HG02763 (cell line): ENCODE data around the gene VCL.
"Not testable (repeated sequence)": the region's sequence is repeated elsewhere in the genome, so short reads cannot be mapped to it uniquely, and the experiment has no call there.

Experiments used
- ATAC-seq: cut with Tn5 transposase; IDR thresholded peaks from one replicate; pipeline ENCODE4 v1.9.1; 2021; ENCODE audit warnings: mild to moderate bottlenecking, moderate library complexity; ENCODE audit not compliant: unreplicated experiment

VCL gene

DNA sequence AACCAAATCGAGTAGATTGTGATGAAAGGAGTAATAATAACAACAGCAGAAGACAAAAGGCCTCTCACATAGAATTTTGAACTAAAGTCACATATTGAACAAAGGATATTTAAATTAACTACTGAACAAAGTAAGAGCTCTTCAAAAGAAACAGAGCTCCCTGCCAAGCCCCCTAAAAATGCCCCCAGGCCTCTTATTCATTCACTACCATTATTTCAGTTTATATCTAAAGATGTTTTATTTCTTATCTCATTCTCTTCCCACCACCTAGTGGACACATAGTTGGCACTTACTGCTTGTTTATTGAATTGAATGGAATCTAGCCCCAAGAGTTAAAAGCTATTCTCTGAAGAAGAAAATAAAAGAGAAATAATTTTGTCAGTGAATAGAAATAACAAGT, 37.4 kb downstream of the VCL start:
- ATAC-seq, result no peak

DNA sequence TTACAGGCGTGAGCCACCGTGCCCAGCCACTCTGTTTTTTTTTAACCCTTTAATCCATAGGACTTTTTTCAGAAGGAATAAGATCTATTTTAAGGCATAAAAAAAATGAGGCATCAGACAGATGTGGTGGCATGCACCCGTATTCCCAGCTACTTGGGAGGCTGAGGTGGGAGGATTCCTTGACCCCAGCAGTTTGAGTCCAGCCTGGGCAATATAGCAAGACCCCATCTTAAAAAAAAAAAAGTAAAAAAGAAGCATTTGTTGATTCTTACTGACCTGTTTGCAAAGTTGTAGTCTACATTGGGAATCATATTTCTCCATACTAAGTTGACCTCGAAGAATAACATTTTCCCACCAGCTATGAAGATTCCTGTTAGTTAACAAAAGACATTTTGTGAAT, 38.6 kb downstream of the VCL start:
- ATAC-seq, result no peak

DNA sequence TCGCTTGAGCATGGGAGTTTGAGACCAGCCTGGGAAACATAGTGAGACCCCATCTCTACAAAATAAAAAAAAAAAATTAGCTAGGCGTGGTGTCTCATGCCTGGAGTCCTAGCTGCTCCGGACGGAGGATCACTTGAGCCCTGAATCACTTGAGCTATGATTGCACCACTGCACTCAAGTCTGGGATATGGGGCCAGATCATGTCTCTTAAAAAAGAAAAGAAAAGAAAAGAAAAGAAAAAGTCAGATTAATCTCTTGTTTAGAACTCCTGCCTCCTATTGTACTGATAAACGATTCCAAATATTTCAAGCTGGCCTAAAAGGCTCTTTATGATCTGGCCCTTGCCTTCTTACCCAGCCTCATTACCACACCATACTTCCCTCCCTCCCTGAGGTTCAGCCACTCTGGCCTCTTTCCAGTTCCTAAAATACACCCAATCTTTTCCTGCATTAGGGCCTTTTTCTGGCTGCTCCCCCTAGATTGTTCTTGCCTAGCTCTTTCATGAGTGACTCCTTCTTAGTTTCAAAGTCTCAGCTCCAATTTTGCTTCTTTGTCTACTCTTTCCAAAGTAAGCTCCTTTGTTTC, 41.7 kb downstream of the VCL start:
- no peak for ATAC-seq

DNA sequence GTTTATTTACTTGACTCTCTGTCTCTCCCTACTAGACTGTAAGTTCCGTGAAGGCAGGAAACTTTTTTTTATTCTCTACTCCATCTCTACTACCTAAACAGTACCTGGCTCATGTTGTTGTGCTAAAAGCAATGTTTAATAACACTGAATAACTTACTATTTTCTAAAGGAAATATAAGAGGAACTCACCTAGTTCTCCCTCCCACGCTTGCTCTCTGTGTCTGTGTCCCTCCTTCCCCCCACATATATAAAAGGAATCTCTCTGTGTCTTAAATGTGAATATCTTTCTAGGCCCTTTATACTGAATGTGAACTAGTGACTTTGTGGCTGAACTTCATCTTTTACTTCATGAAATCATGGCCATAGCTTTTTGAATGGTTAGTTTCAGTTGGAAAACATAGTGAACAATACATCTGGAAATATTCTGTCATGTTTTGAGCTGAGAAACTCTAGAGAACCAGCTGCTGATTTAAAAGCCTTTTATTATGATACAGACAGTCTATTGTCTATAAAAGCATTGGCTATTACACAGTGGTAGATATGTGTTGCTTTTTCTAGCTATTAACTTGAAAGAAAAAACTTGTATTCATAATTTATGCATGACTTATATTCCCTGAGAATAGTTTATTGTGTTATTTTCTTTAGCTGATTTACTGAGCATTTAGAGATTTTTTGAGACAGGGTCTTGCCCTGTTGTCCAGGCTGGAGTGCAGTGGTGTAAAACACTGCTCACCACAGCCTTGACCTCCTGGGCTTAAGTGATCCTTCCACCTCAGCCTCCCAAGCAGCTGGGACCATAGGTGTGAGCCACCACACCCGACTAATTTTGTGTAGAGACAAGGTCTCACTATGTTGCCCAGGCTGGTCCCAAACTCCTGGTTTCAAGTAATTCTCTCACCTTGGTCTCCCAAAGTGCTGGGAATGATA, 42.5 kb downstream of the VCL start:
- no peak for ATAC-seq

DNA sequence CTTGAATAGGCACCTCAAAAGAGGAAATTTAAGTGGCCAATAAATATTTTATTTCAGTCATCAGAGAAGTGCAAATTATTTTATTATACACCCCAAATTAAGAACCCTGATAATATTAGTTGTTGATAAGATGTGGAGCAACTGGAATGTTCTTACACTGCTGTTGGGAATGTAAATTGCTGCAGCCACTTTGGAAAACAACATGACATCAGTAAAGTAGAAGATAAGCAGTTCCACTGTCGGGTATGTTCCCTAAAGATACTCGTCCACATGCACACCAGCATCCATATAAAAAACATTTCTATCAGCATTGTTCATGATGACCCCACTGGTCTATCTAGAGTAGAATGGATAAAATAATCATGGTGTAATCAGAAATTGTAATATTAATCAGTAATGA, 46.5 kb downstream of the VCL start:
- ATAC-seq, result no peak

DNA sequence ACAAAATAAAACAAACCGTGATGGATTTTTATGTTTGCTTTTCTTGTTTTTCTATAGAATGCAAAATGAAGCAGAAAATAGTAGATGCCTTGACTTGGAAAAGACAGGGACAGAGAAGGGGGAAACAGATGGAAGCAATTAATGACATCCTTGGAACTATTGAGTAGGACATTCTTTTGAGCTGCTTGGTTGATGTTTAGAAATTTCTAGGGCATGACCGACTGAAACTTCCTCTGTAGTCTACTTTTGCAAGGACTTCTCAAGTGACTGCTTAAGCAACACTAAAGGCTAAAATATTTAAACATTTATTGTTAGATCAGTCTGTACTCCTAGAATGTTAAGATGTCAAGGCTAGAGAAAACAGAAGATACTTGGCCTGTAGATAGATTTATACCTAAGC, 49.4 kb downstream of the VCL start:
- no peak for ATAC-seq

DNA sequence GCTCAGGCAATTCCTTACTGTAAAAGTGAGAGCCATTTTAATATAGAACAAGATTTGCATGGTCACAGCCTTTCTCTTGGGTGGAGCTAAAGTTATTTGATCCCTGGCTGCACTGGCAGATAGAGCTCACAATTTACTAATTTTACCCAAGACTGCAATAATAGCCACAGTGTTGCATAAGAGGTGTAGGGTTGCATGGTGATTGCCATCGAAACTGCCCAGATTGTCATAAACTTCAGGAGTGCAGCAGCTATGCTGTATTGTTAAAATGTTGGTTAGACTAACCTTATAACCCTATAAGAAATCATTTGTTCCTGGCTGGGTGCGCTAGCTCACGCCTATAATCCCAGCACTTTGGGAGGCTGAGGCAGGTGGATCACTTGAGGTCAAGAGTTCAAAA, 50.0 kb downstream of the VCL start:
- ATAC-seq, result no peak

DNA sequence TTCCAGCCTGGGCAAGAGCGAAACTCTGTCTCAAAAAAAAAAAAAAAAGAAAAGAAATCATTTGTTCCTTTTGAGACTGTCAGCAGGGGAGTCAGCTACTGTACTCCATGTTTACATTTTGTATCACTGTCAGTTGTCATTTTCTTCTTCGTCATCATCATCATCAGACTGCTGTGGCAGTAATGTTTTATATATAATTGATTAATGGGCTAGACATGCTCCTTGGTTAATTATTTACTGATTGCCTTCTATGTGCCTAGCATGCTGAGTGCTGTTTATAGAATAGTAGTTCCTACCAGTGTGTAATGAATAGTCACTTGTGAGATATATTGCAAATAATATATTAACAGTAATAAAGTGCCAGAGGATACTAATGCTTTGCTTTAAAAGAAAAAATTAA, 50.5 kb downstream of the VCL start:
- ATAC-seq, result no peak

DNA sequence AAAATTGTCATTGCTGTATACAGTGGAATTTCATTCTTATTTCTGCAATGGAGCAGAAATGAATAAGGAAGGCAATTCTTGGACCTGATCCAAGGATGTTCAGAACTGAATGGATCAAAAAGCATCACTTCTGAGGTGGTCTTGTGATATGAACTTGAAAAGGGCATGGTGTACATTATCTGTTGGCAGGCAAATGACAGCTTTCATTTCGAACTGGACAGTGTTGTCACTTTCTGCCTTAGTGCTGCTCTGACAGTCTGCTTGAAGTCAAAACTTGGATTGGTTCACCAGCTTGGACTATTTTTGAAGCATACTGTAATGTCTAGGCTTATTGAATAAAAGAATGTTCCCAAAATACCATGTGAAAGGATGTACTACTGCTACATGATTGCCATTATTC, 52.0 kb downstream of the VCL start:
- ATAC-seq, result no peak

DNA sequence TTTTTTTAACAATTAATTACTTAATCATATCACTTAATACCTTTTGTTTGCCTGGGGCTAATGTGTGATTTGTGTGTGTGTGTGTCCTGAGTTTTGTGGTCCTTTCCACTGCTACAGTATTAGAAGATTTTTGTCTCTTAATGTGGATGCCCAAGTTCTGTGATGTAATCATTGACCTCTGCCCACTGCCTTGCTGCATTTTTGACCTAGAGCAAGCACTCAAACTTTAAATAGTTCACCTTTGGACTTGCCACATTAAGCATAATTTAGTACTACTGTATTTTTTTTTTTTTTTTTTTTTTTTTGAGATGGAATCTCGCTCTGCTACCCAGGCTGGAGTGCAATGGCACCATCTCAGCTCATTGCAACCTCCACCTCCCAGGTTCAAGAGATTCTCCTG, 52.7 kb downstream of the VCL start:
- ATAC-seq, result no peak

DNA sequence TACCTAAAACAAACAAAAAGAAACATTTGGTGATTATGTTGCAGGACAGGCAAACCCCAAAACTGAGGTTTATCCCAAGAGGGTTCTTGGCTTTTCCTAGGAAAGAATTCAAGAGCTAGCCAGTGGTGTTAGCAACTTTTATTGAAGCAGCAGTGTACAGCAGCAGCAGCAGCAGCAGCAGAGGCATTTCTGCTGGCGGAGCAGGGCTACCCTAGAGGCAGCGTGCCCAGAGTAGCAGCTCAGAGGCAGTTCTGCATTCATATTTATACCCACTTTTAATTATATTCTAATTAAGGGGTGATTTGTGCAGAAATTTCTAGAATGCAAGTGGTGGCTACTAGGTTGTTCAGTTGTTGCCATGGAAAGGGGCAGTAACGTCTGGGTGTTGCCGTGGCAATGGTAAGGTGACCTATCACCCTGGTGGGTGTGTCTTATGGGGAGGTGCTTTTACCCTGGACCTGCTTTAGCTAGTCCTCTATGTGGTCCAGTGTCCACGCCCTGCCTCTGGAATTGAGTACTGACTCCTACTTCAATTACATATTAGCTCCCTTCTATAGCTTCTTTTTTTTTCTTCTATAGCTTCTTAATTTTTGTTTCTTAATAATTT, 53.9 kb downstream of the VCL start:
- ATAC-seq, result no peak

DNA sequence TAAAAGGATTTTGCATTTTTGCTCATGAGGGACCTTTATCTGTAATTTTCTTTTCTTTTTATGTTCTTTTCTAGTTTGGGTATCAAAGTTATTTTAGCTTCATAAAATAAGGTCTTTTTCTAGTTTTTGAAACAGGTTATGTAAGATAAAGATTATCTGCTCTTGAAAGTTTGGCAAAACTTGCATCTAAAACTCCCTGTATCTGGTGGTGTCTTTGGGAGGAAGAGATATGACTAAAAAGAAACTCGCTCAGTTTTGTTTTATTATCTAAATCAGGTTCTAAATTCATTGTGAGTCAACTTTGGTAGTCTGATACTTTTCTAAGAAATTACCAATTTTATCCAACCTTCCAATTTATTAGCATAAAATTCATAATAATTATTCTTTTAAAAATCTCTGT, 55.1 kb downstream of the VCL start:
- ATAC-seq, result no peak

DNA sequence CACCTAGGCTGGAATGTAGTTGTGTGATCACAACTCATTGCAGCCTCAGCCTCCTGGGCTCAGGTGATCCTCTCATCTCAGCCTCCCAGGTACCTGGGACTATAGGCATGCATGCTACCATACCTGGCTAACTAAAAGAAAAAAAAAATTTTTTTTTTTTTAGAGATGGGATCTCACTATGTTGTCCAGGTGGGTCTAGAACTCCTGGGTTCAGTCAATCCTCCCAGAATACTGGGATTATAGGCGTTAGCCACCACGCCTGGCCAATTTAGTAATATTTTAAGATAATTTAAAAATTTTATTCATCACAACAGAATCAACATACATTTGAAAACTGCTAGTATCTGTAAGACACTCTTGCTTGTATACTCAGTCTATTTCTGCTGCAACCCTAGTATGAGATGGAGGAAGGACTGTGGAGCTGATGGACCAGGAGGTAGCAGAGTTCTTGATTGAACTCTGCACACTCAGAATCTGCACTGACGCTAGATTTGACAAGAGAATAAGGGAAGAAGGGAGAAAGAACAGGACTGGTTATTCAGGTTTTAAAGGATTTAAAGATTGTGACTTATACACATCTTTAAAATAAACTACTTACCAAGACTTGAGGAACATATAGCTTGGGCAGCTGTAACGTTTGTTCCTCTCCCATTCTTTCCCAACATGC, 57.6 kb downstream of the VCL start:
- ATAC-seq, result no peak

DNA sequence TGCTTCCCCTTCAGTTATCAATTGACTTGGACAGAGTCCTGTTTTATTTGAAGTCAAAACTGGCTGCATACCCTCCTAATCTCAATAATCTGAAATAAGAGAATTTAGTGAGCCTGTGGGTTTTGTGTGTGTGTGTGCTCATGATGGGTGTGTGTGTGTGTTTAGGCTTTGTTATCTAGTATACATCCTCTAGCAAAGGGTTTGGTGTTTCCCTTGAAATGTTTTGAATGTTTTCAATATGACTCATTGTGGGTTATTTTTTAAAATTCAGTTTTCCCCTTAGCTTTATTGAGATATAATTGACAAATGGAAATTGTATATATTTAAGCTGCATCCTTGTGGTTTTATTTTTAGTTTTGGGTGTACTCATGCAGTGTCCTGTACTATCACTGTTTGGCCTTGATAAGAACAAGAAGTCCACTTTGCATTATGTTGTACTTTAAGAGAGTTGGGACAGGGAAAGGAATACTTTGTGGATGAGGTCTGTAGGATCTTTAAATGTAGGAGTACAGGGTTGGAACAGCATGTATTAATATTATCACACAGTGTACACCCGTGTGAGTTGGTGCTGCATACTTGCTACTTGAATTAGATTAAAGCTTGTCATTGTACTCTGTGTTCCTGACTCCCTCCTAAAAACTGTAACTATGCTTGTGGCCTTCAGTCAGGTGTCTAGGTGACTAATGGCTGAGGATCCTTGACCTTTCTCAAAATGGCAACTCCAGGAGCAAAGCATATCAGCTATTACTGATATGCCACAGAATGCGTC, 58.3 kb downstream of the VCL start:
- no peak for ATAC-seq

DNA sequence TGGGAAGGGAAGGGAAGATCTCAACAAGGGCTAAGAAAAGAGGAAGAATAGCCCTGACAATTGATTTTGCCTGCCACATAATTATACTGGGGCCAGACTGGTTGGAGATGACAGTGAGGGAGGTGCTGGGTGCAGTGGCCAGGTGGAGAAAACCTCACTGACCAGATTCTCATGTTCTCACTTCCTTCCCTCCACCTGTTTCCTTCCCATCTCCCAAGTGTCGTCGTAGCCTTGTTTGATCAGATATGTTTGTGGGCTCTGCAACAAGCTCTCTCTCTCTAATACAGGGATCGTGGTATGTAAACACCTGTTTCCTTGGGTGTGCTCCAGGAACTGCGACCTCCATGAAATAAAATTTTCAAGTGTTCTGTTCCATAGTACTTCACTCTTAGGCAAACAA, 60.2 kb downstream of the VCL start:
- ATAC-seq, result no peak

DNA sequence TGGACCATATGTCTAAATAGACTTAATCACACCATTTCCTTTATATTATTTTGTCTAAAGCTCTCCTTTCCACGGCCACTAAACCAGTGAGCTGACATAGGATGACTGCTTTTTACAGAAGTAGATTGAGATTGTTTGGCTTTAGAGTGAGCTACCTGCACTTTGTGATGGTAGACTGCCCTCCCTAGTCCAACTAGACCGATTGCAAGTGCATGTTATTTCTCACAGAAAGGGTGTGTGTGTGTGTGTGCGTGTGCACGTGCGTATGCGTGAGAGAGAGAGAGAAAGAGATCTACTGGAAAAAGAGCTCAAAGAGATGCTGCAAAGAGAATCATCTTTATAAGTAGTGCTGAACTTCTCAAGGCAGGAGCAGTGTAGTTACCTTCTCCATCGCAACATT, 60.7 kb downstream of the VCL start:
- ATAC-seq, result no peak

DNA sequence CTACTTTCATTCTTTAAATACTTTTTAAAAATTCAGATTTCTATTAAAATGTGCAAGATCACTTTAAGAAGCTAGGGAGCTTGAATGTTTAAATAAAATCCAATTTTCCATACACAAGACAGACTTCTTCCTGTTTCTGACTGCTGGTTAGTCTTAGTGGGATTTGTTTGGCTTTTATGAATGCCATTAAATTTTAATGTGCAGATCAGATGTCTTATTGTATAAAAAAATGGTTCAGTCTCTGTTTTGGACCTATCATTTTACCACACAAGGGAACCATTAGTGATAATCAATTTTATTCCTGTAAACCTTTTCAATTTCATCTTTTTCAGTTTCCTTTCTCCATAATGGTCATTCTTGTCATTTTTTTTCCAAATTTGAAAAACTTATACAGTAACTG, 63.2 kb downstream of the VCL start:
- no peak for ATAC-seq

DNA sequence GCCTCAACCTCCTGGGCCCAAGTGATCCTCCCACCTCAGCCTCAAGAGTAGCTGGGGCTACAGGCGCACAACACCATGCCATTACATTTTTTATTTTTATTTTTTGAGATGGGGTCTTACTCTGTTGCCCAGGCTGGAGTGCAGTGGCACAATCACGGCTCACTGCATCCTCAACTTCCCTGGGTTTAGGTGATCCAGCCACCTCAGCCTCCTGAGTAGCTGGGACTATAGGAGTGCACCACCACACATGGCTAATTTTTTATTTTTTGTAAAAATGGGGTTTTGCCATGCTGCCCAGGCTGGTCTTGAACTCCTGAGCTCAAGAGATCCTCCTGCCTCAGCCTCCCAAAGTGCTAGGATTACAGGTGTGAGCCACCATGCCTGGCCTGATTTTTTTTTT, 64.1 kb downstream of the VCL start:
- ATAC-seq, result not testable (repeated sequence)

DNA sequence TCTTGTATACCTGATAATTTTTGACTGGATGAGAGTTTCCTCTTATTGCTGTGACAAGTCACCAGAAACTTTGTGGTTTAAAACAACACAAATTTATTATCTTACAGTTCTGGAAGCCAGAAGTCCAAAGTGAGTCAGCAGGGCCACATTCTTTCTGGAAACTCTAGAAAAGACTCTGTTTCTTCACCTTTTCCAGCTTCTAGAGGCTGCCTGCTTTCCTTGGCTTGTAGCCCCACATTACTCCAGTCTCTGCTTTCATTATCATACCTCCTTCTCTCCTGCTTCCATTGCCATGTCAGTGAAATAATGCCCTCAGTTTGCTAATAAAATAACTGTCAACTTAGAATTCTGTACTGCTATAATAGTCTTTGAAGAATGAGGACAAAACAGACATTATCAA, 65.3 kb downstream of the VCL start:
- no peak for ATAC-seq

DNA sequence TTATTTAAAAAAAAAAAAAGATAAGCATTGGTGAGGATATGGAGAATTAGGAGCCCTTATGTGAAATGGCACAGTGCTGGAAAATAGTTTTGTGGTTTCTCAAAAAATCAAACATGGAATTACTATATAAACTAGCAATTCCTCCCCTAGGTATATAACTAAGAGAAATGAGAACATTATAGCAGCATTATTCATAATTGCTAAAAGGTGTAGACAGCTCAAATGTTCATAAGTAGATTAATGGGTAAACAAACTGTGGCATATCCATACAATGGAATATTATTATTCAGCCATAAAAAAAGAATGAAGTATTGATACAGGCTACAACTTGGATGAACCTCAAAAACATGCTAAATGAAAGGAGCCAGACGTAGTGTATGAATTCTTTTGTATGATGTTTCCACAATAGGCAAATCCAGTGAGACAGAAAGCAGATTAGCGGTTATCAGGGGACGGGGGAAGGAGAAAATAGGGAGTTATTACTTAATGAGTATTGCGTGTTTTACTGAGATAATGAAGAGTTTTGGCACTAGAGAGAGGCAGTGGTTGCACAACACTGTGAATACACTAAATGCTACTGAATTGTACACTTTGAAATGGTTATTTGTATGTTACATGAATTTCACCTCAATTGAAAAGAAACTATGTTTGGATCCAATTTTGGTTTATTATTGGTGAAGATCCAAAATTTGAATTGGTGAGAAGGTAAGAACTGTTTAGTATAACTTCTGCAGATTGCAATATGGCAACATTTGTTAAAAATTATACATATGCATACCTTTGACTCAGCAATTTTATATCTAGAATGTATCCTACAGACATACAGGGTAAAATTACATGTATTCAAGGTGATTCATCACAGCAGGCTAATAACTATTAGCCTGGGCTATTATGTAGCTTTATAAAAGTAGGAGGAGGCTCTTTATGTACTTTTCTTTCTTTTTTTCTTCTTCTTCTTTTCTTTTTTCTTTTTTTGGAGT, 69.7 kb downstream of the VCL start:
- no peak for ATAC-seq
